HG03571 (cell line): ENCODE data around the gene AGAP2.
A peak's percentile ranks its signal among the peaks of the same experiment; 100 is the strongest.
"Not testable (repeated sequence)": the region's sequence is repeated elsewhere in the genome, so short reads cannot be mapped to it uniquely, and the experiment has no call there.

Source experiments
- ATAC-seq: cut with Tn5 transposase; IDR thresholded peaks from one replicate; pipeline ENCODE4 v1.9.1; 2021; ENCODE audit not compliant: unreplicated experiment

The AGAP2 gene

GRCh38 chr12:57738661-57739237 lies at the start of gene AGAP2:
Gene AGAP2, minus strand, starts transcription at chr12:57738742. Its CDS starts 496 bp downstream, at chr12:57738246.
- no peak for ATAC-seq

- no peak for ATAC-seq
These were observed 45.3 kb upstream of the AGAP2 start for GRCh38 chr12:57783861-57784260.

DNA sequence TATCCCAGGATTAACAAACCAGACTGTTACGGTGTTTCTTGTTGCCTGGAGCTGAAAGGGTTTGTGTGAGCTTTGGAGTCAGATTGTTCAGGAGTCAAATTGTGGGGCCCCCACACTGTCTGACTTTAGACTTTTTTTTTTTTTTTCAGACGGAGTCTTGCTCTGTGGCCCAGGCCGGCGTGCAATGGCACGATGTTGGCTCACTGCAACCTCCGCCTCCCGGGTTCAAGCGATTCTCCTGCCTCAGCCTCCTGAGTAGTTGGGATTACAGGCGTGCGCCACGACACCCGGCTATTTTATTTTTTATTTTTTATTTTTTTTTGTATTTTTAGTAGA lies 44.9 kb upstream of the AGAP2 start:
- no peak for ATAC-seq

GRCh38 chr12:57782608-57783465 lies 44.3 kb upstream of the AGAP2 start, which contains the start of gene TSFM:
Gene TSFM, plus strand, starts transcription at chr12:57782787. Its CDS starts 15 bp downstream, at chr12:57782802.
- peak; percentile 93 for ATAC-seq

DNA sequence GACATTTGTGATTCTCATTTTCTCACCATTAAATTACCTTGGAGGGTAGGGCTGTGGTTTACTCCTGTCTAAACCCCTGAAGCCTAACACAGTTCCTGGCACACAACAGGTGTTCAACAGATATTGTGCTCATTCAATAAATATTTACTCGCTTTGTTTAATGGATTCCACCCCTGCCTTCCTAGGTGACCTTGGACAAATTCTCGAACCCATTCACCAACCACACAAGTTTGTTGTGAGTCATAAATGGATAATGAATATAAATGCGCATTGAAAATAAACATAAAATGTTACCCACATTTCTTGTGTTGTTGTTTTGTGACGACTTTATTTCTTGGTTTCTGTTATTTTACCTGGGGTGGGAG lies 43.7 kb upstream of the AGAP2 start:
- ATAC-seq: no peak

DNA sequence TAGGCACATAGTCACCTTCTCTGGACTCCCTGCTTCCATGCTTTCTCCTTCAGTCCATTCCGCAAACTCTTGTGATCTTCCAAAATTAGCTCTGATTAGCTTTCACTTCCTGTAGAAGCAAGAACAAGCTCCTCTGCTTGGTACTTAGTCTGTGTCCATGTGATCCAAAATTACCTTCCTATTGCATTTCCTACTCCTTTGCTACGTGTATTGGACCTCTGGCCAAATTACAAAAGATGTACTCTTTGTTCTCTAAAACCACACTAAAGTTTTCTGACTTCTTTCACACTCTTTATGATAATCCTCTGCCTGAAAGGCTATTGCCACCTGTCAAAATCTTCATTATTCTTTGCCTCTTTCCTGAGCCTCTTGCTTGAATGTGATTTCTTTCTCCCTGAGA lies 43.3 kb upstream of the AGAP2 start:
- no peak for ATAC-seq

GRCh38 chr12:57781244-57781643 lies 42.7 kb upstream of the AGAP2 start:
- no peak for ATAC-seq

DNA sequence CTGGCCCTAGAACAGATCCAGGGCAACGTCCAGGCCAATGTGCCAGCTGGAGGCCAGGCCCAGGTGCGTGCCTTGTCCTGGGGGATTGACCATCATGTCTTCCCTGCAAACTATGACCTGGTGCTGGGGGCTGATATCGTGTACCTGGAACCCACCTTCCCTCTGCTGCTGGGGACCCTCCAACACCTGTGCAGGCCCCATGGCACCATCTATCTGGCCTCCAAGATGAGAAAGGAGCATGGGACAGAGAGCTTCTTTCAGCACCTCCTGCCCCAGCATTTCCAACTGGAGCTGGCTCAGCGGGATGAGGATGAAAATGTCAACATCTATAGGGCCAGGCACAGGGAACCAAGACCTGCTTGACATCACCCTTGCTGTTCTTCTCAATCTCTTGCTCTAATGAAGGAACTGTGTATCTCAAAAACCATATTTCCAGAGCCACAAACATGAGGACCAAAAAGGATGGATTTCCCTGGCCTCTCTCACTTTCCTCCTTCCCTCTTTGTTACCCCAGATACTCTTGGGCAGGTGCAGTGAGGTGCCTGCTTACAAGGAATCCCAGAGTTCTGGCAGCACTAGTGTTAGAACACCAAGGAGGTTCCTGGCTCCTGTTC lies 41.8 kb upstream of the AGAP2 start:
- no peak for ATAC-seq

- ATAC-seq: no peak
These were observed 41.2 kb upstream of the AGAP2 start for GRCh38 chr12:57779736-57780135.

- ATAC-seq: no peak
These were observed 39.4 kb upstream of the AGAP2 start for GRCh38 chr12:57777911-57778310.

DNA sequence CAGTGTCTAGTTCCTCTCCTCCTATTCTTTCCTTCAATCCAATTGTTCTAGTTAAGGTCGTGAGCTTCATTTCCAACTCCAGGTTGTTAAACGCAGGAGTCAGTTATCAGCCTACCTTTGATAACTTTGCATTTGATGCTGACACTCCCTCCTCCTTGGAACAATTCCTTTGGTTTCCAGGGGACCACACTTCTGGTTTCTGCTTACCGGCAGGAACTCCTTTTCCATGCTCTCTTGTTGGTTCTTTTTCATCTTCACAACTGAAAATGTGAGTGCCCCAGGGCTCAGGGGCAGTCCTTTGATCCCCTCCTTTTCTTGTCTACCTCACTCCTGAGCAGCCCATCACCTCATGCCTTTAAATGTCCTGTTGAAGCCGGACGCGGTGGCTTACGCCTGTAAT lies 38.8 kb upstream of the AGAP2 start:
- no peak for ATAC-seq

GRCh38 chr12:57776247-57776587 lies 37.7 kb upstream of the AGAP2 start:
- no peak for ATAC-seq

GRCh38 chr12:57775563-57776246 lies 37.2 kb upstream of the AGAP2 start:
- ATAC-seq: no peak

DNA sequence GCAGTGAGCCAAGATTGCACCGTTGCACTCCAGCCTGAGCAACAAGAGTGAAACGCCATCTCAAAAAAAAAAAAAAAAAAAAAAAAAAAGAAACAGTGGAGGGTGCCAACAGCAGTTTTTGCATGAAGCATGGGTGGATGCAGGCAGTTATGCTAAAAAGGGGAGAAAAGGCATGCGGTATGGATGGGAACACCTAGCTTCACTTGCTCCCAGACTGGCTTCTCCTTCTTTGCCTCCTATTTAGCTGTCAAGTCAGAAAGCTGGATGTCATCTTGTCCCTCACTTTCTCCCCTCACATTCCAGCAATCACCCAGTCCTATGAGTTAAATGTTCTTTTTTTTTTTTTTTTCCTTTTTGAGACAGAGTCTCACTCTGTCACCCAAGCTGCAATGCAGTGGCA lies 36.5 kb upstream of the AGAP2 start:
- ATAC-seq: no peak

DNA sequence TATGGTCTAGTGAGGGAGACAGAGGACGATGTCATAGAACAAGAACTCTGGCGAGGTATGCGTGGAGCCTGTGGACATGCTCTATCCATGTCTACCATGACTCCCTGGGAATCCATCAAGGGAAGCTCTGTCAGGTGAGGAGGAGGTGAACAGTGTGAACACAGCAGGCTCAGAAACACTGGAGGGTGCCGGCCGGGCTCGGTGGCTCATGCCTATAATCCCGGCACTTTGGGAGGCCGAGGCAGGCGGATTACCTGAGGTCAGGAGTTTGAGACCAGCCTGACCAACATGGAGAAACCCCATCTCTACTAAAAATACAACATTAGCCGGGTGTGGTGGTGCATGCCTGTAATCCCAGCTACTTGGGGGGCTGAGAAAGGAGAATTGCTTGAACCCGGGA lies 36.1 kb upstream of the AGAP2 start:
- ATAC-seq: not testable (repeated sequence)

DNA sequence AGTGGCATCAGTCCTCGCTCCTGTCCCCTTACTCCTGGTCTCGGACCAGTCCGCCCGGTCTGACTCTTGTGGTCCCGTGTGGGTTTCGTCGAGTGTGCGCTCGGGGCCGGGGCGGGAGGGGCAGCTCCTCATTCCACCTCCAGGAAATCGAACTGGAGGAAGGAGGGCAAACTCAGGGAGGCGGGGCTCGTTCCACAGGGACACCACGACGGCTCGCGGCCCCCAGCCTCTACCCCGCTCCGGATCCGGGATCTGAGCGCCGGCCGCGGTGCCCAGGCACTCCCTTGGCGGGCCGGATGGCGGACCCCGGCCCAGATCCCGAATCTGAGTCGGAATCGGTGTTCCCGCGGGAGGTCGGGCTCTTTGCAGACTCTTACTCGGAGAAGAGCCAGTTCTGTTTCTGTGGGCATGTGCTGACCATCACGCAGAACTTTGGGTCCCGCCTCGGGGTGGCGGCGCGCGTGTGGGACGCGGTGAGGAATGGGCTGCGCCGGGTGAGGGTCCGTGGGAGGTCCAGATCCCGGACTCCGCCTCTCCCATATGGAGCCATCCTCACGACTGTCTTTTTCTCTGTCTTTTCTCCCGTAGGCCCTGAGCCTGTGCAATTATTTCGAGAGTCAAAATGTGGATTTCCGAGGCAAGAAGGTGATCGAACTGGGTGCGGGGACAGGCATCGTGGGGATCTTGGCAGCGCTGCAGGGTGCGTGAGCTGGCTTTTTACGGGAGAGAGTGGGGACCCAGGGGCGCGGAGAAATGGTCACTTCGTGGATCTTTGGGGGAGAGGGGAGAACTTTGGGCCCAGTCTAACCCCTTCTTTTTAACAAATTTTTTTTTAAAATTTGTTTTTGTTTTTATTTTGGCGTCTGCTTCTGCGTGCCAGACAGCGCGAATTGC lies 34.1 kb upstream of the AGAP2 start, which contains the start of gene EEF1AKMT3:
TSS of gene EEF1AKMT3 (plus strand) at position 186 of the 894 bp plus-strand sequence. CDS start at position 297, 111 bp downstream.
- peak; percentile 33 for ATAC-seq

DNA sequence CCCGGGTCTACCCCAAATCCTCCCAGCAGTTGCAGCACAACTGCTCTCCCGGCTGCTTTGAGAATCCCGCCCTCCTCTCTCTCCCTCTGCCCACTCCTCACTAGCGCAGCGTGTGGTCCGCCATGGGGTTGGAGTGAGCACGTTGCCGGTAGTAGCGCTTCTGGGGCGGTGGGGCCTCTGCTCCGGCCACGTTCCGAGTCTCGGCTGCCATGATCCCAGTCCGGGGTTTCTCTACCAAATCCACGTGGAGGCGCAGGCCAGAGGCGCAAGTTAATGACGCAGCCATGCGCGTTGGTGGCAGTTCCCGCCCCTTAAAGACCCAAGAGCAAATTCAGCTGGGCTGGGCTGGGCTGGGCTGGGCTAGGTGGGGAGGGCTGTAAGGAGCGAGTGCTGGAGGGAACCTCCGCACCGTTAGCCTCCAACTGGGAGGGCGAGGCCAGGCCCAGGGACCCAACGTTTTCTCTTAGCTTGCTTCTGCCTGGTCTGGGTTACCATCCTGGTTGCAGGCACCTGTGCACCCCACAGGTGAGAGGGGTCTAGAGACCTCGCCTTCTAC lies 33.4 kb upstream of the AGAP2 start, which contains the start of gene METTL1:
TSS of gene METTL1 (minus strand) at position 233 of the 556 bp plus-strand sequence. CDS start at position 211, 22 bp downstream.
- peak; percentile 79 for ATAC-seq

GRCh38 chr12:57771236-57771872 lies 32.8 kb upstream of the AGAP2 start:
- peak; percentile 68 for ATAC-seq

DNA sequence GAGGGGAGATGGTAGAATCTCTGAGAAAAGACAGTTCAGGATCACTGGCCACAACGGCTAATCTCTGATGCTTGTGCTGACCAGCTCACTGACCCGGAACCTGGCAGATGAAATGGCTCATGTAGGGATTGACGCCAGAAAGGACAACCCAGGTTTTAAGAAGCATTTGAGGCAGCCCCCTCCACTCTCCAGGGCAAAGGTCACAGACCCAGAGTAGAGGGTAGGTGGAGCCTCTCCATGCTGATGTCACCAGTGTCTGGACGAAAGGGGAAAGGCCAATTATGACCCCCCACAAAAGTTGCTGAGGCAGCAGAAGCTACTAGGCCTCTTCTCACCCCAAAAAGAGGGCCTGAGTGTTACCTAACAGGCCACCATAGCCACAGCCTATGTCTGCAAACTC lies 32.2 kb upstream of the AGAP2 start:
- no peak for ATAC-seq

- no peak for ATAC-seq
These were observed 31.1 kb upstream of the AGAP2 start for GRCh38 chr12:57769594-57769993.
